HG03520 (cell line): Measurements from ENCODE around the gene GPR152.
"Not testable (repeated sequence)": the region's sequence is repeated elsewhere in the genome, so short reads cannot be mapped to it uniquely, and the experiment has no call there.

ENCODE experiments used
- ATAC-seq: cut with Tn5 transposase; IDR thresholded peaks from one replicate; pipeline ENCODE4 v1.9.1; 2021; ENCODE audit warnings: mild to moderate bottlenecking, moderate library complexity; ENCODE audit not compliant: unreplicated experiment

The GPR152 gene

GRCh38 chr11:67431346-67432249 is 20.9 kb downstream of the GPR152 start:
- no peak for ATAC-seq

GRCh38 chr11:67429722-67430121 is 22.8 kb downstream of the GPR152 start:
- no peak for ATAC-seq

- ATAC-seq = no peak
Observed at GRCh38 chr11:67429038-67429668, 23.4 kb downstream of the GPR152 start.

GRCh38 chr11:67428052-67429001 is 24.2 kb downstream of the GPR152 start, which contains the start of gene RPS6KB2:
RPS6KB2 (plus strand) TSS chr11:67428494; CDS start chr11:67428546, 52 bp downstream.
- ATAC-seq = peak; percentile 69

- not testable (repeated sequence) for ATAC-seq
Observed at GRCh38 chr11:67427364-67427859, 25.1 kb downstream of the GPR152 start.

GRCh38 chr11:67423891-67424613 is 28.5 kb downstream of the GPR152 start:
- no peak for ATAC-seq

GRCh38 chr11:67423466-67423865 is 29.1 kb downstream of the GPR152 start:
- no peak for ATAC-seq

GRCh38 chr11:67422891-67423290 is 29.6 kb downstream of the GPR152 start:
- no peak for ATAC-seq

- ATAC-seq = no peak
Observed at GRCh38 chr11:67421430-67422031, 31.0 kb downstream of the GPR152 start.

- peak; percentile 76 for ATAC-seq
Observed at GRCh38 chr11:67420646-67421429, 31.7 kb downstream of the GPR152 start.

GRCh38 chr11:67420147-67420645 is 32.3 kb downstream of the GPR152 start:
- no peak for ATAC-seq

GRCh38 chr11:67419325-67420049 is 33.0 kb downstream of the GPR152 start:
- no peak for ATAC-seq

GRCh38 chr11:67418476-67419281 is 33.9 kb downstream of the GPR152 start:
- no peak for ATAC-seq

GRCh38 chr11:67417425-67417824 is 35.1 kb downstream of the GPR152 start:
- no peak for ATAC-seq

GRCh38 chr11:67416416-67417335 is 35.9 kb downstream of the GPR152 start:
- ATAC-seq = no peak
